Omental fat pad (tissue), 4 donors: ENCODE measurements around the gene FAM20B. TPM values are rescaled to one million over a fixed set of nuclear protein-coding genes. Genes with fewer than 3 reads are reported as not detected.

Experiments
- ATAC-seq: fragments of 150-250 bp; one replicate; pipeline ENCODE4 v1.9.1; 2016; ENCODE audit warnings: mild to moderate bottlenecking, moderate library complexity; ENCODE audit not compliant: low FRiP score
- DNase-seq: peaks from one replicate; pipeline ENCODE4 v3.0.0-alpha.2; 2019; ENCODE audit warnings: low spot score
- total RNA-seq, 4 donors: library from RNA; depleted of rRNA; stranded (reverse); fragments of >200 nt; gene quantifications; one replicate each; pipeline ENCODE4 v1.1.0, GENCODE V29; 2016
- TF ChIP-seq, protein P1 (sequence below), 3 donors: fragments of 450-650 bp; IDR thresholded peaks; one replicate each; pipeline ENCODE4 v1.5.1; 2016 to 2017; ENCODE audit warnings: antibody characterized with exemption in 3 of 3, mild to moderate bottlenecking in 3 of 3, moderate library complexity in 2 of 3

FAM20B gene
- total RNA-seq, 4 donors from 2014 or later = 27.6 to 37.0 (median 35.0) TPM

DNA sequence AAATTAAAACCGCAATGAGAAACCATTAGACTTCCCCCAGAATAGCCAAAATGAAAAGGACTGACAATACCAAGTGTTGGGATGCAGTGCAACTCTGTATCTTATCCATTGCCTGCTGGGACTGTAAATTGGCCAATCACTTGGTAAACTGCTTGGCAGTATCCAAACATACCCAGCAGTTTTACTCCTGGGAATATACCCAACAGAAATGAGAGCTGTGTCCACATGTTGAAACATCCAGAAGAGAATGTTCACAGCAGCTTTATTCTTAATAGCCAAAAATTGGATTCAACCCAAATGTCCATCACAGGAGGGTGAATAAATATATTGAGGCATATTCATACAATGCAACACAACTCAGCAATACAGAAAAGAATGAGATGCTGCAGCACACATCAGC, 13.7 kb upstream of the FAM20B start:
- ATAC-seq (peak; percentile 35), DNase-seq (no peak)
- TF ChIP-seq, protein P1, sequence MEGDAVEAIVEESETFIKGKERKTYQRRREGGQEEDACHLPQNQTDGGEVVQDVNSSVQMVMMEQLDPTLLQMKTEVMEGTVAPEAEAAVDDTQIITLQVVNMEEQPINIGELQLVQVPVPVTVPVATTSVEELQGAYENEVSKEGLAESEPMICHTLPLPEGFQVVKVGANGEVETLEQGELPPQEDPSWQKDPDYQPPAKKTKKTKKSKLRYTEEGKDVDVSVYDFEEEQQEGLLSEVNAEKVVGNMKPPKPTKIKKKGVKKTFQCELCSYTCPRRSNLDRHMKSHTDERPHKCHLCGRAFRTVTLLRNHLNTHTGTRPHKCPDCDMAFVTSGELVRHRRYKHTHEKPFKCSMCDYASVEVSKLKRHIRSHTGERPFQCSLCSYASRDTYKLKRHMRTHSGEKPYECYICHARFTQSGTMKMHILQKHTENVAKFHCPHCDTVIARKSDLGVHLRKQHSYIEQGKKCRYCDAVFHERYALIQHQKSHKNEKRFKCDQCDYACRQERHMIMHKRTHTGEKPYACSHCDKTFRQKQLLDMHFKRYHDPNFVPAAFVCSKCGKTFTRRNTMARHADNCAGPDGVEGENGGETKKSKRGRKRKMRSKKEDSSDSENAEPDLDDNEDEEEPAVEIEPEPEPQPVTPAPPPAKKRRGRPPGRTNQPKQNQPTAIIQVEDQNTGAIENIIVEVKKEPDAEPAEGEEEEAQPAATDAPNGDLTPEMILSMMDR (IDR thresholded peaks at IDR 0.05) = no peak

DNA sequence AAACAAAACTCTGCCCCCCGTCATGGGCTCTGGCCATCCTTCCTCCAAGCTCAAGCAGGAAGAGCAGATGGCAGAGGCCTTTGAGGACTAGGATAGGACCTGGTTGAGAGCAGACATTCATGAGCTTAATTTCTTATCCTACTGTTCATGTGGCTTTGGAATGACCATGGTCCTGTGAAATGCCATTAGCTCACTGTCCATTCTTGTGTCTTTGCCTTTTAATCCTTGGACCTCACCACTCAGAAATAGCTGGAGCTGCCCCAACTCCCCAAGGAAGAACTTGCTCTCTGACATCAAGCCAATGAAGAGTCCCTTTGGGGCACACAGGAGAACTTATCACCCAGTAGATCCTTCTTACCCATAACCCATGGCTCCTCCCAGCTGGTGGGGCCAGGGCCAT, 11.6 kb upstream of the FAM20B start:
- no peak for ATAC-seq

DNA sequence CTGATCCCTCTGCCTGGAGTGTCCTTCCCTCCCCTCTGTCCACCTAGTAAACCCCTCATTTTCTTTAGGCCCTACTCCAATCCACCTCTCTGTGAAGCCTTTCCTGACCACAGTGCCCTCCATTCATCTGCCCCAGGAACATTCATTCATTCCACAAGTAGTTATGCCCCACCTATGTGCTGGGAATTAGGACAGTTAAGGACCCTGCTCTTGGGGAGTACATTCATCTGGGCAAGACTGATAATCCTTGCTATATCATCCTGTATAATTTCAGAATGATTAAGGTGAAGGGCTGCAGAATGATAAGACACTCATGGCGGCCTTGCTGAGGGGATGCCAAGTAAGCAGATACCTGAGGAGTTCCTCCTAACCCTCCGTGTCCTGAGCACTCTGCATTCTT, 10.3 kb upstream of the FAM20B start:
- TF ChIP-seq, protein P1 (IDR thresholded peaks at IDR 0.05) = no peak
- ATAC-seq (no peak), DNase-seq (no peak)

More for the DNA sequence above, 11.6 kb upstream of the FAM20B start:
- DNase-seq = no peak
- TF ChIP-seq, protein P1 (IDR thresholded peaks at IDR 0.05) = no peak

DNA sequence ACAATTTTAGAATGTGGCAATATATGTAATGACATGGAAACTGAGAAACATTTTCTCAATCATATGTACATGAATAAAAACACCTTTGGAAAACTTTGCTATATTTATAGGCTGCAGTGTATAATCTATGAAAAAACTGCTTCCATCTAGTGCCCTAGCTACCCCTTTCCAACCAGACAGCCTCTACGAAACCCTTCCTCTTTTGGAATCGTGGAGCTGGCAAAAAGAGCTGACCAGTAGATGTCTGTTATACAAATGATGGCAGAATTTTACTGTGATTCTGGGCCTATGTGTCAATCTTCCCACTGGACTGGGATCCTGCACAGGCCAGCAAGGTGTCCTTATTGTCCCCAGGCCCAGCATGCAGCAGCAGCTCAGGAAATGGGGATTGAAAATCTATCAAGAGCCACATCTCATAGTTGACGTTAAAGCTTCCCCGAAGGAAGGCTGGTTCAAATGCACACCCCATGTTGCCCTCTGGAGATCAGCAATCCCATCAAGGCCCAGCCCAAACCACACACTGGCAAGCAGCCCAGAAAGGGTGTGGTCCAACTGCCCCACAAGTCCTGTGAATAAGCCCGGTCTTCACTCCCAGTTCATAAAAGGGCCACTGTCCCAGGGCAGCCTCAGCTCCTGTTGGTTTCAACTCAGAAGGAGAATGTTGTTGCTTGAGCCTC, 8.8 kb upstream of the FAM20B start:
- ATAC-seq (peak; percentile 80), DNase-seq (peak; percentile 71)
- TF ChIP-seq, protein P1 (IDR thresholded peaks at IDR 0.05) = no peak

DNA sequence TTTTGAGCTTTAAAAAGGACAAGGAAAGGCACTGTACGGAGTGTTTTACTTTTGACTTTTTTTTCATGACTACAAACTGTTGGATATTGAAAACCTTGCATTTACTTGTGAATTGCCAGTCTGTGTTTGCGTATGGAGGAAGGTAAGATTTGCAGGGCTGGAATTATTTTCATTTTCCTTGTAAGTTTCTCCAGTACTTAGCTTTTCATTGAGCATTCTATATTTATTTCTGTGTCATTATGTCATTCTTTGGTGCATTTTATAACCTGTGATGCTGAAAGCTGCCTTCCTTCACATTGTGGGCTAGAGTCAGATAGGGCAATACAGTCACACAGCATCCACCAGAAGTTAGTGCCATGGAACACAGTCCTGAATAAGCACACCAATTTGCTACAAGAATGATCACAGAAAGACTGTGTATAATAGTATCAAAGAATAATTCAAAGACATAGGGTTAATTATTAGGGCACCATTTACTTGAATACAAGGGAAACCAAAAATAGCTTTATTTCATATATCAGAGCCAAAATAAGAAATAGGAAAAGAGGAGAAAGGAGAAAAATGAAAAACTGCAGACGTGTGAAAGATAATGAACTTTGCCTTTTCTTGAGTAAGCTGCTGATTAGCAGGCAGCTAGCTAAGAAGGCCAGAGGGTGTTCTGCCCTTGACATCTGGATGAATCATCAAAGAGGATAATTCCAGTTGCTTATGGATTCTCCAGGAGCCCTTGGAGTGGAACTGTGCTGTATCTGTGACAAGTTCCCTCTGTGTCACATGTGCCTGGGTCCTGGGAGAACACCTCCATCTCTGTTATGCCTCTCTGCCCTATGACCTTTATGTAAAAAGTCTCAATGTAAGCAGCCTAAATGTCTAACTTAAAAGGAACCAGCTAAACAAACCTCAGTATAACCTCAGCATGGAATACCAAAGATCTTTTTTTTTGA, 8.0 kb upstream of the FAM20B start:
- DNase-seq = no peak
- peak; percentile 65 for ATAC-seq
- TF ChIP-seq, protein P1 (IDR thresholded peaks at IDR 0.05) = no peak

DNA sequence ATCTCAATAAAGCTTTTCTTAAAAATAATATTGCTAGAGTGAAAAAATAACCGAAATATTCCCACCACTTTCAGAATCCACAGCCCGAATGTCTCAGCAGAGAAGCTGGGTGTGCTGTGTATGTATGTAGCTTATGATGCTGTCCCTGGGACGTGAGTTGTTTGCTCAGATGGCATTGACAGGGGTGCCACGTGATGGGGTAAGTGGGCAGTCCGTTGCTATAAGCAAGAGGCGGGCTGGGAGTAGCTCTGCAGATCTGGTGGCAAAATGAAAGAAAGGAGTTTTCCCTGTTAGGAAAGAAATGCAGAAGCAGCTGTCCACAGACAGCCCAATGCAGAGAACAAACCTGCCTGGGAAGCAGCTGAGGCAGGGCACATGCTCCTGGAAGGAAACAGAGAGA, 3.8 kb upstream of the FAM20B start:
- TF ChIP-seq, protein P1 (IDR thresholded peaks at IDR 0.05) = no peak
- no peak for ATAC-seq
- no peak for DNase-seq
